GM23338 (cell line): Measurements from ENCODE around the gene HES7. TPM values are rescaled to one million over a fixed set of nuclear protein-coding genes. Genes with fewer than 3 reads are reported as not detected.
A peak's percentile ranks its signal among the peaks of the same experiment; 100 is the strongest.
"Not testable (repeated sequence)": the region's sequence is repeated elsewhere in the genome, so short reads cannot be mapped to it uniquely, and the experiment has no call there.

Experiments used
- ATAC-seq: fragments of 200-7000 bp; cut with Tn5 transposase; 3 replicates; pipeline ENCODE4 v1.9.1; 2020
- DNase-seq: peaks from one replicate; pipeline ENCODE4 v3.0.0-alpha.2; 2015; ENCODE audit warnings: low spot score
- H2AFZ ChIP-seq: fragments of 200-600 bp; sonication (generic); 2 replicates; pipeline ENCODE4 v1.8.0; 2016; ENCODE audit warnings: antibody characterized with exemption, mild to moderate bottlenecking, moderate library complexity
- H3F3A ChIP-seq: fragments of 200-600 bp; sonication (generic); replicated peaks from 2 replicates; pipeline ENCODE4 v1.8.0; 2017; ENCODE audit warnings: antibody characterized with exemption, mixed run types, low read depth
- H3K27ac ChIP-seq: fragments of 200-600 bp; sonication (generic); 2 replicates; pipeline ENCODE4 v1.6.1; 2016; ENCODE audit warnings: low read depth
- H3K27me3 ChIP-seq: fragments of 200-600 bp; sonication (generic); 2 replicates; pipeline ENCODE4 v1.8.0; 2016; ENCODE audit warnings: mild to moderate bottlenecking, mixed run types, moderate library complexity; ENCODE audit not compliant: insufficient read depth
- H3K36me3 ChIP-seq: fragments of 200-600 bp; sonication (generic); 2 replicates; pipeline ENCODE4 v1.8.0; 2016; ENCODE audit warnings: mild to moderate bottlenecking; ENCODE audit not compliant: insufficient read depth
- H3K4me1 ChIP-seq: fragments of 200-600 bp; sonication (generic); 2 replicates; pipeline ENCODE4 v1.8.0; 2016; ENCODE audit warnings: mild to moderate bottlenecking, moderate library complexity; ENCODE audit not compliant: insufficient read depth
- H3K4me2 ChIP-seq: fragments of 200-600 bp; sonication (generic); 2 replicates; pipeline ENCODE4 v1.7.1; 2017; ENCODE audit warnings: mixed run types
- H3K4me3 ChIP-seq: fragments of 200-600 bp; sonication (generic); 2 replicates; pipeline ENCODE4 v1.6.1; 2016; ENCODE audit warnings: mixed run types
- H3K79me2 ChIP-seq: fragments of 200-600 bp; sonication (generic); replicated peaks from 2 replicates; pipeline ENCODE4 v1.8.0; 2017; ENCODE audit warnings: mild to moderate bottlenecking; ENCODE audit not compliant: insufficient read depth
- H3K9me2 ChIP-seq: fragments of 200-600 bp; sonication (generic); 2 replicates; pipeline ENCODE4 v1.8.0; 2017; ENCODE audit not compliant: insufficient read depth
- H4K20me1 ChIP-seq: fragments of 200-600 bp; sonication (generic); replicated peaks from 2 replicates; pipeline ENCODE4 v1.8.0; 2017; ENCODE audit warnings: mild to moderate bottlenecking; ENCODE audit not compliant: insufficient read depth
- H3K27ac Mint-ChIP-seq: 2 replicates; pipeline ENCODE4 v1.8.0; 2020; ENCODE audit warnings: inconsistent platforms, mild to moderate bottlenecking, moderate library complexity, mixed read lengths
- H3K27me3 Mint-ChIP-seq: 3 replicates; pipeline ENCODE4 v1.8.0; 2022; ENCODE audit warnings: low read depth, mild to moderate bottlenecking, moderate library complexity, mixed read lengths, inconsistent platforms; ENCODE audit not compliant: insufficient read depth, poor library complexity
- H3K36me3 Mint-ChIP-seq: 3 replicates; pipeline ENCODE4 v1.8.0; 2021; ENCODE audit warnings: low read depth, mild to moderate bottlenecking, inconsistent platforms, moderate library complexity, mixed read lengths
- H3K4me1 Mint-ChIP-seq: 3 replicates; pipeline ENCODE4 v1.8.0; 2020; ENCODE audit warnings: mild to moderate bottlenecking, inconsistent platforms, mixed read lengths
- H3K4me3 Mint-ChIP-seq: 3 replicates; pipeline ENCODE4 v1.8.0; 2021; ENCODE audit warnings: moderate library complexity, mild to moderate bottlenecking, inconsistent platforms, mixed read lengths
- H3K9me3 Mint-ChIP-seq: 3 replicates; pipeline ENCODE4 v1.8.0; 2020; ENCODE audit warnings: moderate library complexity, mild to moderate bottlenecking, inconsistent platforms, mixed read lengths
- CTCF ChIP-seq, 2 experiments: fragments of 200-600 bp in 1 of 2; sonication (generic) in 1 of 2; conservative IDR thresholded peaks; 2 replicates each; pipeline versions ENCODE4 v1.5.1 to v1.6.1; 2016 to 2017; ENCODE audit warnings: antibody characterized with exemption in 2 of 2, low read depth in 2 of 2, mild to moderate bottlenecking in 2 of 2, moderate library complexity in 1 of 2
- ETS1 ChIP-seq: IDR thresholded peaks from 2 replicates; pipeline ENCODE4 v1.6.1; 2016; ENCODE audit warnings: antibody characterized with exemption
- EZH2 ChIP-seq: fragments of 200-600 bp; sonication (generic); IDR thresholded peaks from one replicate; pipeline ENCODE4 v1.8.0; 2017; ENCODE audit warnings: antibody characterized with exemption, mild to moderate bottlenecking, low read depth; ENCODE audit not compliant: unreplicated experiment
- EZH2phosphoT487 ChIP-seq: fragments of 200-600 bp; sonication (generic); IDR thresholded peaks from one replicate; pipeline ENCODE4 v1.8.1; 2018; ENCODE audit warnings: antibody characterized with exemption; ENCODE audit not compliant: unreplicated experiment
- JUNB ChIP-seq: IDR thresholded peaks from one replicate; pipeline ENCODE4 v1.6.1; 2016; ENCODE audit warnings: antibody characterized with exemption; ENCODE audit not compliant: unreplicated experiment
- NANOG ChIP-seq: IDR thresholded peaks from 2 replicates; pipeline ENCODE4 v1.6.1; 2016; ENCODE audit warnings: antibody characterized with exemption, borderline replicate concordance
- POLR2AphosphoS5 ChIP-seq: IDR thresholded peaks from 2 replicates; pipeline ENCODE4 v1.6.1; 2016; ENCODE audit warnings: antibody characterized with exemption, low read depth
- REST ChIP-seq: IDR thresholded peaks from one replicate; pipeline ENCODE4 v1.6.1; 2018; ENCODE audit warnings: antibody characterized with exemption; ENCODE audit not compliant: unreplicated experiment
- STAT1 ChIP-seq: IDR thresholded peaks from one replicate; pipeline ENCODE4 v1.6.1; 2016; ENCODE audit warnings: antibody characterized with exemption; ENCODE audit not compliant: unreplicated experiment
- ZNF114 ChIP-seq: fragments of 250-450 bp; sonication (Bioruptor Pico); IDR thresholded peaks from 2 replicates; pipeline ENCODE4 v1.5.0; 2020; ENCODE audit warnings: mild to moderate bottlenecking, moderate library complexity
- ZNF331 ChIP-seq: fragments of 250-450 bp; sonication (Bioruptor Pico); IDR thresholded peaks from 2 replicates; pipeline ENCODE4 v1.5.0; 2020; ENCODE audit warnings: low read depth, mild to moderate bottlenecking, moderate library complexity
- polyA plus RNA-seq: library from polyadenylated mRNA; unstranded; fragments of >200 nt; fragmentation: Nextera tagmentation; extraction: Ambion mirVana; gene quantifications from 2 replicates; pipeline ENCODE4 v1.2.1, GENCODE V29; 2016
- total RNA-seq: library from RNA; depleted of rRNA; stranded (reverse); fragments of >200 nt; shearing (Covaris generic); gene quantifications from 2 replicates; pipeline ENCODE4 v1.2.3, GENCODE V29; 2014

HES7 gene
- total and polyA plus RNA-seq, 2 experiments from 2014 or later: 0.14 TPM; not detected in 1

GRCh38 chr17:8108972-8109660, 14.8 kb downstream of the HES7 start:
- Histone ChIP-seq H3K4me1 (no peaks in the 10 kb centered on the region), H3K27me3 (peaks cover 67% of the 10 kb centered on the region), H3K4me2 (peak overlapping the region; percentile 96), H3K9me2 (no peaks in the 10 kb centered on the region), H4K20me1 (no peaks in the 10 kb centered on the region), H3K36me3 (no peaks in the 10 kb centered on the region), H3K4me3 (peak overlapping the region; percentile 81; the same call in 1 of the 2 replicates), H3K79me2 (no peaks in the 10 kb centered on the region), H2AFZ (peak overlapping the region; percentile 99), H3F3A (no peaks in the 10 kb centered on the region), H3K27ac (no peak overlapping the region)
- no peaks in the 10 kb centered on the region for H3K9me3 Mint-ChIP-seq
- peak overlapping the region; percentile 77 for H3K4me3 Mint-ChIP-seq
- H3K27ac Mint-ChIP-seq: no peak overlapping the region
- DNase-seq: peak; percentile 24
- peak; percentile 22 for ATAC-seq
- no peaks in the 10 kb centered on the region for H3K36me3 Mint-ChIP-seq
- TF ChIP-seq ZNF114: no peak
- H3K27me3 Mint-ChIP-seq: peaks cover 45% of the 10 kb centered on the region
- peaks cover 20% of the 10 kb centered on the region for H3K4me1 Mint-ChIP-seq

- H3F3A ChIP-seq, H3K27ac Mint-ChIP-seq, H3K79me2 ChIP-seq, H3K4me3 Mint-ChIP-seq, H2AFZ ChIP-seq, H3K36me3 ChIP-seq, H3K4me3 ChIP-seq, H3K4me2 ChIP-seq, H4K20me1 ChIP-seq, H3K9me3 Mint-ChIP-seq, H3K36me3 Mint-ChIP-seq, ATAC-seq, H3K27ac ChIP-seq, DNase-seq, H3K4me1 ChIP-seq, H3K9me2 ChIP-seq: not testable (repeated sequence)
- H3K4me1 Mint-ChIP-seq: peaks cover 18% of the 10 kb centered on the region
- peaks cover 46% of the 10 kb centered on the region for H3K27me3 ChIP-seq
- peaks cover 40% of the 10 kb centered on the region for H3K27me3 Mint-ChIP-seq
Observed at GRCh38 chr17:8106980-8107379, 16.9 kb downstream of the HES7 start.

GRCh38 chr17:8105957-8106398, 17.9 kb downstream of the HES7 start:
- Mint-ChIP-seq H3K36me3 (no peaks in the 10 kb centered on the region), H3K27me3 (peaks cover 33% of the 10 kb centered on the region), H3K9me3 (no peaks in the 10 kb centered on the region), H3K27ac (no peak overlapping the region), H3K4me3 (no peak overlapping the region; the same call in 2 of the 3 replicates), H3K4me1 (peaks cover 15% of the 10 kb centered on the region)
- no peak for ATAC-seq
- Histone ChIP-seq H4K20me1 (no peaks in the 10 kb centered on the region), H3K27ac (no peak overlapping the region), H3K36me3 (no peaks in the 10 kb centered on the region), H3K4me3 (no peak overlapping the region), H3K4me1 (no peaks in the 10 kb centered on the region), H3K9me2 (no peaks in the 10 kb centered on the region; the same call in 1 of the 2 replicates), H3F3A (no peaks in the 10 kb centered on the region), H3K27me3 (peaks cover 36% of the 10 kb centered on the region), H2AFZ (peak overlapping the region; percentile 78; the same call in 1 of the 2 replicates), H3K79me2 (no peaks in the 10 kb centered on the region), H3K4me2 (no peak overlapping the region)
- no peak for DNase-seq
- no peak for TF ChIP-seq EZH2
- no peak for TF ChIP-seq CTCF (conservative IDR thresholded peaks at IDR 0.05; ENCODE audit: low read depth in 2 of 2)
- TF ChIP-seq ZNF331 (CRISPR knock-in tag): no peak
- no peak for TF ChIP-seq JUNB
- TF ChIP-seq STAT1: no peak
- TF ChIP-seq ZNF114: no peak
- no peak for TF ChIP-seq POLR2AphosphoS5
- TF ChIP-seq ETS1: no peak
- TF ChIP-seq EZH2phosphoT487: no peak
- TF ChIP-seq NANOG: no peak
- no peak for TF ChIP-seq REST
